HG02678 (cell line): Measurements from ENCODE around the gene SEMA3F.

ENCODE experiments used
- ATAC-seq: cut with Tn5 transposase; IDR thresholded peaks from one replicate; pipeline ENCODE4 v1.9.1; 2021; ENCODE audit warnings: mild to moderate bottlenecking, moderate library complexity; ENCODE audit not compliant: unreplicated experiment

The SEMA3F gene

GRCh38 chr3:50132421-50133282, 22.5 kb upstream of the SEMA3F start:
- no peak for ATAC-seq

- no peak for ATAC-seq
Measured at GRCh38 chr3:50133283-50133615, 21.9 kb upstream of the SEMA3F start.

GRCh38 chr3:50134367-50134766, 20.8 kb upstream of the SEMA3F start:
- no peak for ATAC-seq

- no peak for ATAC-seq
Measured at GRCh38 chr3:50135964-50136363, 19.2 kb upstream of the SEMA3F start.

- ATAC-seq, result no peak
Measured at GRCh38 chr3:50136714-50137405, 18.3 kb upstream of the SEMA3F start.

GRCh38 chr3:50137531-50137930, 17.6 kb upstream of the SEMA3F start:
- no peak for ATAC-seq

GRCh38 chr3:50138266-50139200, 16.6 kb upstream of the SEMA3F start:
- ATAC-seq, result no peak

GRCh38 chr3:50139308-50139707, 15.8 kb upstream of the SEMA3F start:
- ATAC-seq, result no peak

- no peak for ATAC-seq
Measured at GRCh38 chr3:50139718-50140423, 15.3 kb upstream of the SEMA3F start.

- ATAC-seq, result no peak
Measured at GRCh38 chr3:50140990-50141389, 14.1 kb upstream of the SEMA3F start.

- no peak for ATAC-seq
Measured at GRCh38 chr3:50146316-50146901, 8.7 kb upstream of the SEMA3F start.

GRCh38 chr3:50147016-50147415, 8.1 kb upstream of the SEMA3F start:
- no peak for ATAC-seq

- ATAC-seq, result no peak
Measured at GRCh38 chr3:50147447-50147846, 7.7 kb upstream of the SEMA3F start.

GRCh38 chr3:50147861-50148260, 7.3 kb upstream of the SEMA3F start:
- no peak for ATAC-seq

GRCh38 chr3:50150404-50150750, 4.7 kb upstream of the SEMA3F start:
- no peak for ATAC-seq

- ATAC-seq, result no peak
Measured at GRCh38 chr3:50150863-50151686, 4.0 kb upstream of the SEMA3F start.

GRCh38 chr3:50151728-50152127, 3.4 kb upstream of the SEMA3F start:
- no peak for ATAC-seq

GRCh38 chr3:50153782-50154475, 1.2 kb upstream of the SEMA3F start:
- no peak for ATAC-seq

GRCh38 chr3:50154476-50154839, 666 bp upstream of the SEMA3F start:
- no peak for ATAC-seq
